Psoas muscle (tissue), 8 donors: ENCODE data around the gene RNF157. TPM values are rescaled to one million over a fixed set of nuclear protein-coding genes. Genes with fewer than 3 reads are reported as not detected.
A peak's percentile ranks its signal among the peaks of the same experiment; 100 is the strongest.

Source experiments
- ATAC-seq, 4 donors: fragments of 200-7000 bp; cut with Tn5 transposase; one replicate each; pipeline ENCODE4 v1.9.1; 2020; ENCODE audit warnings: moderate library complexity in 3 of 4, mild to moderate bottlenecking in 2 of 4
- DNase-seq, 2 donors: peaks; one replicate each; pipeline ENCODE4 v3.0.0-alpha.2; 2020
- H3K27ac ChIP-seq: fragments of 200-600 bp; one replicate; pipeline ENCODE4 v1.8.0; 2022
- H3K27me3 ChIP-seq, 3 donors: fragments of 200-600 bp in 1 of 3; one replicate each; pipeline versions ENCODE4 v1.6.1 to v1.8.0; 2013 to 2022; ENCODE audit warnings: low read length in 2 of 3, mild to moderate bottlenecking in 2 of 3, moderate library complexity in 1 of 3; ENCODE audit not compliant: insufficient read depth in 3 of 3
- H3K36me3 ChIP-seq, 2 donors: fragments of 200-600 bp in 1 of 2; one replicate each; pipeline versions ENCODE4 v1.6.1 to v1.8.0; 2013 to 2022; ENCODE audit warnings: low read depth in 1 of 2, mild to moderate bottlenecking in 1 of 2, moderate library complexity in 1 of 2; ENCODE audit not compliant: insufficient read depth in 1 of 2
- H3K4me1 ChIP-seq: fragments of 200-600 bp; one replicate; pipeline ENCODE4 v1.8.0; 2022
- H3K4me3 ChIP-seq: fragments of 200-600 bp; one replicate; pipeline ENCODE4 v1.8.0; 2022; ENCODE audit warnings: mild to moderate bottlenecking
- H3K9me3 ChIP-seq: fragments of 200-600 bp; one replicate; pipeline ENCODE4 v1.8.0; 2022
- CTCF ChIP-seq: fragments of 200-600 bp; IDR thresholded peaks from one replicate; pipeline ENCODE4 v1.8.0; 2022; ENCODE audit warnings: antibody characterized with exemption
- WGBS, 3 donors: extraction: QIAGEN DNeasy Blood & Tissue Kit; methylation state at CpG; one replicate each; pipeline versions ENCODE4 v1.1.6 to v1.1.7; 2013; 5-methylcytosine and 5-hydroxymethylcytosine counted together
- intact Hi-C, 2 donors: fragments of 100-400 bp; cut with DNase I; formaldehyde crosslinking; loops; one replicate each; pipeline versions ENCODE4 v1.11.0 to v1.14.2; 2022
- polyA plus RNA-seq, 3 donors: library from polyadenylated mRNA; stranded (reverse); fragments of 200-250 nt; gene quantifications; one replicate each; pipeline ENCODE4 v1.2.3, GENCODE V29; 2013
- total RNA-seq, 4 donors: library from RNA; stranded (reverse); fragmentation: NEBNext Ultra II Directional in 2 of 4; extraction: Animal tissue kit (Norgen Biotek cat#: 25700) in 2 of 4; gene quantifications; one replicate each; pipeline versions ENCODE4 v1.2.1 to v1.2.4, GENCODE V29; 2021 to 2023
- donor health status: healthy with polysubstance abuse.
- donor health status: DM: no; HTN: no; CAD: no; lungs with moderate emphysema.
- donor health status: Bipolar disorder and iron deficiency.
- donor health status: healthy.
- donor health status: DM: yes; HTN: yes; CAD: no.
- donor health status: DM: no; HTN: no; CAD: no.
- donor health status: DM: no; HTN: no; CAD: no.
- donor health status: DM: yes; HTN: yes; CAD: no.

Gene RNF157
- total and polyA plus RNA-seq, 7 donors, result 14.9 to 90.1 (median 69.3) TPM

- no peaks in the 10 kb centered on the region for H3K27me3 ChIP-seq
- no peak for ATAC-seq
- peak overlapping the region; percentile 47 for H3K27ac ChIP-seq
- no peaks in the 10 kb centered on the region for H3K9me3 ChIP-seq
- TF ChIP-seq CTCF, result no peak
- intact Hi-C loops, result loop anchor here in 1 of 2 donors (5.0 kb wide), 1 partner anchor 47 kb away; no protein-coding TSS in a partner anchor
- 48 to 69% (median 58%) methylated on average over 12 of the region's 12 CpGs for WGBS, 3 donors
- H3K4me3 ChIP-seq, result no peak overlapping the region
- H3K4me1 ChIP-seq, result peaks cover 66% of the 10 kb centered on the region
- peak in 1 of 2 donors; percentile 50 for DNase-seq
- H3K36me3 ChIP-seq, result no peaks in the 10 kb centered on the region
These were observed 3.8 kb upstream of the RNF157 start for GRCh38 chr17:76243826-76244679.

- peak in 2 of 4 donors; percentile 23 to 25 for ATAC-seq
- peaks cover 45% of the 10 kb centered on the region for H3K4me1 ChIP-seq
- peak overlapping the region; percentile 94 for H3K27ac ChIP-seq
- no peak for DNase-seq
- H3K27me3 ChIP-seq, result no peaks in the 10 kb centered on the region
- no peaks in the 10 kb centered on the region for H3K36me3 ChIP-seq
- 55 to 78% (median 57%) methylated on average over 15 of the region's 15 CpGs for WGBS, 3 donors
- peak overlapping the region; percentile 73 for H3K4me3 ChIP-seq
- no peaks in the 10 kb centered on the region for H3K9me3 ChIP-seq
- no peak for TF ChIP-seq CTCF
- intact Hi-C loops, result loop anchor here in 1 of 2 donors (5.0 kb wide), 1 partner anchor 44 kb away; no protein-coding TSS in a partner anchor
These were observed 1.5 kb upstream of the RNF157 start for GRCh38 chr17:76241691-76242255.

- Histone ChIP-seq H3K27me3 (no peaks in the 10 kb centered on the region), H3K36me3 (no peaks in the 10 kb centered on the region), H3K4me1 (peaks cover 41% of the 10 kb centered on the region), H3K9me3 (no peaks in the 10 kb centered on the region), H3K4me3 (peak overlapping the region; percentile 73), H3K27ac (peak overlapping the region; percentile 94)
- intact Hi-C loops, result loop anchor here in 1 of 2 donors (5.0 kb wide), 1 partner anchor 44 kb away; no protein-coding TSS in a partner anchor
- WGBS, 3 donors, result 5 to 8% (median 5%) methylated on average over 12 of the region's 12 CpGs
- DNase-seq (peak; percentile 46 to 76), ATAC-seq (peak in 3 of 4 donors; percentile 20 to 57 (median 52))
- no peak for TF ChIP-seq CTCF
These were observed 878 bp upstream of the RNF157 start for GRCh38 chr17:76241204-76241538.

GRCh38 chr17:76239538-76240274 is 587 bp downstream of the RNF157 start:
- peak in 3 of 4 donors; percentile 3 to 14 (median 6) for ATAC-seq
- no peaks in the 10 kb centered on the region for H3K36me3 ChIP-seq
- no peaks in the 10 kb centered on the region for H3K27me3 ChIP-seq
- TF ChIP-seq CTCF, result no peak
- H3K27ac ChIP-seq, result peak overlapping the region; percentile 89
- no peaks in the 10 kb centered on the region for H3K9me3 ChIP-seq
- H3K4me3 ChIP-seq, result peak overlapping the region; percentile 76
- H3K4me1 ChIP-seq, result peaks cover 36% of the 10 kb centered on the region
- 2 to 6% (median 3%) methylated on average over 48 to 75 of the region's 75 CpGs for WGBS, 3 donors
- DNase-seq, result no peak
- intact Hi-C loops, result loop anchor here in 1 of 2 donors (5.0 kb wide), 1 partner anchor 42 kb away; no protein-coding TSS in a partner anchor
